OCI-M2 (cell line): ENCODE measurements around the gene TRANK1.
"Not testable (repeated sequence)": the region's sequence is repeated elsewhere in the genome, so short reads cannot be mapped to it uniquely, and the experiment has no call there.

Experiments used
- DNase-seq: peaks from one replicate; lab custom pipeline; 2025; ENCODE audit not compliant: unreplicated experiment; lab: John Stamatoyannopoulos, UW

TRANK1 gene

GRCh38 chr3:36957862-36958686 lies 13.2 kb upstream of the TRANK1 start:
- peak; percentile 69 for DNase-seq

DNA sequence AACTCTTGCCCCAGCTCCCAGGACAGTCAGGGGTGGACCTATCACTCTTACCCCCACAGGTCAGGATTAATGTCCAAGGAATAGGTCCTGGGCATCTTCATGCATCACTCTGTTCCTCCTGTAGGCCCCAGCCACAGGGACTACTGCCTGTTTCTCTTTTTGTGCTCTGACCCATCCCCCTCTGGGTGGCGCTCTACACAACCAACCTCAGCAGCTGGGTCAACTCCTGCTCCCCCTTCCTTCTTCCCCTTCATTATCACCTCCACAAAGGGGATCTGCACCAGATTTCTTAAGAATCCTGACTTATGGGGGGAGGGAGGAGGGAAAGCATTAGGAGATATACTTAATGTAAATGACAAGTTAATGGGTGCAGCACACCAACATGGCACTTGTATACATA lies 12.2 kb upstream of the TRANK1 start:
- DNase-seq: no peak

- no peak for DNase-seq
These were observed 11.3 kb upstream of the TRANK1 start for GRCh38 chr3:36956155-36956554.

GRCh38 chr3:36954452-36955134 lies 9.7 kb upstream of the TRANK1 start:
- DNase-seq: peak; percentile 15

- not testable (repeated sequence) for DNase-seq
These were observed 3.0 kb upstream of the TRANK1 start for GRCh38 chr3:36947814-36948213.

- no peak for DNase-seq
These were observed 603 bp upstream of the TRANK1 start for GRCh38 chr3:36945333-36945980.

GRCh38 chr3:36944012-36944640 lies 728 bp downstream of the TRANK1 start:
- no peak for DNase-seq

DNA sequence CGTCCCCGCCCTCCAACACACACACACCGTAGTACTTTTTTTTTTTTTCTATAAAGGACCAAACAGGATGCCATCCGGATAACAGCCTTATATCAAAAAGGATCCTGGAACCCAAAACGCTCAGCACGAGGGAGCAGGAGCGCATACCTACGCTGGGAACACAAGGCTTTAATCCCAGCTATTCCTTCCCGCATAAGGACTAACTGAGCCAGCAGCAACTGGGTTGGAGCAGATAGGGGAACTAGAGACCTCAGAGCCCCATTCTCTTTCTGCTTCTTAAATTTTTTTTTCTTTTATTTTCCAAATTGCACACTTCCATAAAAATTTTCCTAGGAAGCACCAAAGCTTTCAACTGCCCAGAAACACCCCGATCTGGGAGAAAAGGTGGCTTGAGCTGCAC lies 1.3 kb downstream of the TRANK1 start:
- no peak for DNase-seq

GRCh38 chr3:36942638-36943248 lies 2.1 kb downstream of the TRANK1 start:
- DNase-seq: no peak

- no peak for DNase-seq
These were observed 3.2 kb downstream of the TRANK1 start for GRCh38 chr3:36941658-36942057.

GRCh38 chr3:36941162-36941561 lies 3.7 kb downstream of the TRANK1 start:
- DNase-seq: no peak

- DNase-seq: no peak
These were observed 7.4 kb downstream of the TRANK1 start for GRCh38 chr3:36937492-36937891.

GRCh38 chr3:36933540-36934296 lies 11.1 kb downstream of the TRANK1 start:
- DNase-seq: no peak

DNA sequence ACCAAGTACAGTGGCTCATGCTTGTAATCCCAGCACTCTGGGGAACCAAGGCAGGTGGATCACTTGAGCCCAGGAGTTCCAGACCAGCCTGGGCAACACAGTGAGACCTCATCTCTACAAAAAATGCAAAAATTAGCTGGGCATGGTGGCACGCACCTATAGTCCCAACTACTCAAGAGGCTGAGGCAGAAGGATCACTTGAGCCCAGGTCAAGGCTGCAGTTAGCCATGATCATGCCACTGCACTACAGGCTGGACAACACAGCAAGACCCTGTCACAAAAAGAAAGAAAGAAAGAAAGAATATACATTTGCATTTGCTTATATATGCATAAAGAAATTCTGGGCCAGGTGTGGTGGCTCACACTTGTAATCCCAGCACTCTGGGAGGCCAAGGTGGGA lies 13.4 kb downstream of the TRANK1 start:
- DNase-seq: not testable (repeated sequence)

DNA sequence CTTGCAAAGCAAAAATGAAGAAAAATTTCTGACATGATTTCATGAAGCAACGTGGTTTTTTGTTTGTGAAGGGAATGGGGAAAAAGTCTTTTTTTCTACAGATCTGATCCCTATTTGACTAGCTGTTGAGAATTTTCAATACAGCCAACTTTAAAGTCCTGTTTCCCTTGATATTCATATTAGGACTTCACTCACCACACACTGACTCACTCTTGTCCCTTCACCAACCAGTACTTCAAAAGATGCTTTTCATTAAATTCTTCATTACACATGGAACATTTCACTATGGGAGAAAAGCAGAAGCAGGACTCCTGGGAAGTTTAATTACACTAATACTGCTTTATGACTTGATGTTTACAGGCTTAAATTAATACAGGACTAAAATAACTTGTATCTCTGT lies 16.6 kb downstream of the TRANK1 start:
- no peak for DNase-seq

- no peak for DNase-seq
These were observed 18.5 kb downstream of the TRANK1 start for GRCh38 chr3:36926292-36926897.

DNA sequence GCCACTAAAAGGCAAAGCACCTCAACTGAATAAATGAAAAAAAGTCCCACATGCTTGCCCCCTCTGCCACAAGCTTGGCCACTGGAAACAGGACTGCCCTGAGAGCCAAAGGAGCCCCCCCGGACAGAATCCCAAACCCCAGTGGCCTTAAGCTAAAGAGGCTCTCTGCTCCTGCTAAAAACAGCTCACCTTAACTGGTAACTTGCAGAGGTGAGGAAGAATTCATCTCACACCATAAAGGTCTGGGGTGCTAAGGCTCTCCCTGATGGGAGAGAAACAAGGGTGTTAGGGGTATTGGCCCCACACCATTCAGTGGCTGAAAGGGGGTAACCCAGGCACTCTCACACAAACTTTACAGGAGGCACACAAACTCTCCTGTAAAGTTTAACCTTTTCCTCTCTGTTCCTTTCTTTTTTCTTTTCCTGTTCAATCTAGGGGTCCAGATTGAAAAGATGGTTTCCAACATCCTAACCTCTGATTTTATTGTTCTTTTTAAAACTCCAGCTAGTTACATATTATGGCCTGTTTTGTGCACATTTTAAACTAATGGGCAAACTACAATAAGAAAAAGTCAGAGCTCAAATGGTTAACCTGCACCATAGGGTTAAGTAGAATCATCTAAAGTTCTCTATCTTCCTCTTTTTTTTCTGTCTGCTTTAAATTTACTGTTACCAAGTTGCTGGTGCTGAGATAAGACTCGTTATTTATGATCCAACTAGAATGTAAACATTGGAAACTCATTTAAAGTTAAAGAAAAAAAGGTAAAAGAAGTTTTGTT lies 19.9 kb downstream of the TRANK1 start:
- no peak for DNase-seq

DNA sequence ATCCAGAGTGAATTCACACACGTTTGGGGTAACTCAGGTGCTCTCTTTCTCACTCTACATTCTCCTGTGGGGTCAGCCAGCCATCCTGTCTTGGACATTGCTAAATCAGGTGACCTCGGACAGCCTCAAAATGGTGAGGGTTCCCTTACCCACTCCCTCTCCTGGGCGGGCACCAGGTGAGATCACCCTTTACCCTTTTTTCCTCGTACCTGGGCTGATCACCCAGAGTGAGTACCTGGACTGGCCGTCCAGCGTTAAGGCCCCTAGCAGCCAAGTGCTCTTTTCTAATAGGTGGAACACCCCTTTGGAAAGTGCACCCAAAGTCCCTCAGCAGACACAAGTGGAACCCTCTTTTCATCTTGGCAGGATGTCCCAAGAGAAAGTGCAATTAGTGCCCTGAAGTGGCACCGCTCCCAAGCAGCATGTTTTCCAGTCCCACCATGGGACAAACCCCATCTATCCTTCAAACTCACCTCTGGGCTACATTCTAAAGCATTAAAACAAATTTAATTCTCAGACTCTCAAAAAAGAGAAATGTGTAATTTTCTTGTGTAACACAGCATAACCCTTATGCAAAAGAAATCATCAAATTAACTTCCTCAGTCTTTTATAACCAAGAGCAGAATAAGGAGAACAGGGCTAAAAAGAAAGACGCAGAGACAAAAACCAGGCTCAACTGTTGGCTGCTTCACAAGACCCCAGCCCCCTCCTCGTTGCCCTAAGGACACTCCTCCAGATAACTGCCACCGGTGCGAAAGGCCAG lies 20.7 kb downstream of the TRANK1 start:
- no peak for DNase-seq
